ENCODE measurements around the gene IFI27L1. TPM values are rescaled to one million over a fixed set of nuclear protein-coding genes. Genes with fewer than 3 reads are reported as not detected.

IFI27L1 gene, protein sequence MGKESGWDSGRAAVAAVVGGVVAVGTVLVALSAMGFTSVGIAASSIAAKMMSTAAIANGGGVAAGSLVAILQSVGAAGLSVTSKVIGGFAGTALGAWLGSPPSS
- total RNA-seq, result 9.8 and 11.5 TPM in 2 replicates

DNA sequence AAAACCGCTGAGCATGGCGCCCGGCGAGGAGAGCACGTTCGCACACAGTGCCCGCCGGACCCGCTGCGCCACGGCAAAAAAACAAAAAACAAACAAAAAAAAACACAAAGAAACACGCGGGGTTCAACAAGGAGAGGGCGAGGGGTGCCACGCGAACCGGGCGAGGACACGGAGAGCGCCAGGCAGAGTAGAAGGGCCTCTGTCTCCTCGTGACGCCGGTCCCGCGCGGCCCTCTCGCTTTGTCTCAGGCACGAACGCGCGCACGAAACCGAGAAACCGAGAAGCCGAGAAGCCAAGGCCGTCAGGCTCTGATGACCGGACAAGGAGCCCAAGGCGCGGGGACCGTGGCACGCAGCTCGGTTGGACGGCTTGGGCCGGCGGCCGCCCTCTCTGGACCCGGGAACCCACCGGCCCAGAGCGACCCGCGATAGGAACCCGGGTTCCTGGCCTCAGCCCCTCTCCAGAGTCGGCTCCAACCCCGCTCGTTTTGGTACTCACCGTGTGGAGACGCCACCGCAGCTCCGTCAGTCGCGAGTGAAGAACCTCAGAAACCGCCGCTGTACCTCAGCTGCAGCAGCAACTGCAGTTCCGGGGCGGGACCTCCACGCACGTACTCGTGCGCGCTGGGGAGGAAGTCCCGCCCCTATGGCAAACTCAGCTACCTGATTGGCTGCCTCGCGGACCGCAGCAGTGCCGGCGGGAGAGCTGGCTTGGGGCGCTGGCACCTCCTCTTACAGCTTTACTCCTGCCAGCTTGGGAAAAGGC lies at the start of gene IFI27L1, which contains the start of gene DDX24:
Gene IFI27L1, plus strand, starts transcription at position 690 of the 765 bp plus-strand sequence. CDS start 15,628 bp downstream, outside the sequence.
Gene DDX24, minus strand, starts transcription at position 582 of the 765 bp plus-strand sequence. CDS start 1,460 bp downstream, outside the sequence.
- Histone ChIP-seq H3K79me2 (ENCODE audit: insufficient read depth, low read length) (peaks cover 80% of the 10 kb centered on the region), H3K9me3 (ENCODE audit: low read depth, low read length) (no peaks in the 10 kb centered on the region), H3K36me3 (ENCODE audit: insufficient read depth, low read length) (peaks cover 25% of the 10 kb centered on the region), H3K4me1 (ENCODE audit: insufficient read depth, low read length) (peaks cover 35% of the 10 kb centered on the region), H3K4me2 (ENCODE audit: insufficient read depth, low read length) (peak within 1 kb of the TSS; percentile 98), H3K4me3 (ENCODE audit: insufficient read depth, low read length) (peak within 1 kb of the TSS; percentile 93), H4K20me1 (ENCODE audit: insufficient read depth, low read length) (peaks cover 30% of the 10 kb centered on the region), H3K27ac (ENCODE audit: low read depth, low read length) (peak within 1 kb of the TSS; percentile 95), H2AFZ (ENCODE audit: low read length) (peak within 1 kb of the TSS; percentile 93), H3K27me3 (ENCODE audit: insufficient read depth, low read length) (no peaks in the 10 kb centered on the region)
- TF ChIP-seq, protein P1, sequence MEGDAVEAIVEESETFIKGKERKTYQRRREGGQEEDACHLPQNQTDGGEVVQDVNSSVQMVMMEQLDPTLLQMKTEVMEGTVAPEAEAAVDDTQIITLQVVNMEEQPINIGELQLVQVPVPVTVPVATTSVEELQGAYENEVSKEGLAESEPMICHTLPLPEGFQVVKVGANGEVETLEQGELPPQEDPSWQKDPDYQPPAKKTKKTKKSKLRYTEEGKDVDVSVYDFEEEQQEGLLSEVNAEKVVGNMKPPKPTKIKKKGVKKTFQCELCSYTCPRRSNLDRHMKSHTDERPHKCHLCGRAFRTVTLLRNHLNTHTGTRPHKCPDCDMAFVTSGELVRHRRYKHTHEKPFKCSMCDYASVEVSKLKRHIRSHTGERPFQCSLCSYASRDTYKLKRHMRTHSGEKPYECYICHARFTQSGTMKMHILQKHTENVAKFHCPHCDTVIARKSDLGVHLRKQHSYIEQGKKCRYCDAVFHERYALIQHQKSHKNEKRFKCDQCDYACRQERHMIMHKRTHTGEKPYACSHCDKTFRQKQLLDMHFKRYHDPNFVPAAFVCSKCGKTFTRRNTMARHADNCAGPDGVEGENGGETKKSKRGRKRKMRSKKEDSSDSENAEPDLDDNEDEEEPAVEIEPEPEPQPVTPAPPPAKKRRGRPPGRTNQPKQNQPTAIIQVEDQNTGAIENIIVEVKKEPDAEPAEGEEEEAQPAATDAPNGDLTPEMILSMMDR (IDR thresholded peaks at IDR 0.05; ENCODE audit: extremely low read depth, low read depth, low read length), result no peak
- DNase-seq (ENCODE audit: insufficient read length, low spot score, missing footprints), result peak; percentile 97

DNA sequence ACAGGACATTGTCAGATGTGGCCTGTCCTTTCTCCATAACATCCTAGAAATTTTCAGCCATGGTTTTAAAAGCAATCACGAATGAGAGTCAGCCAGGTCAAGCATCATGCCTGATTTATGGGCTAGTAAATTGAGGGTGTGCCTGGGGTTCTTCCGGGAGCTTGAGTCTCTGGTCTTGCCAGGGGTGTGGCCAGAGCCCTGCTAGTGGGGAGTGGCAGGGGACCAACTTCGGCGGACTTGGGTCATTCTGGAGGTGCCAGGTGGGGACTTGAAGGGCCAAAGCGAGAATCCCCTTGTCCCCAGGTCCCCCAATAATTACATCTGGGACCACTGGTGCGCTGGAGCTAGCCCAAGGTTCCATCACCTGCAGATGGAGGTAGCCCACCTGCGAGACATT lies 49.2 kb upstream of the IFI27L1 start:
- no peak overlapping the region for H3K4me2 ChIP-seq (ENCODE audit: insufficient read depth, low read length)
- no peaks in the 10 kb centered on the region for H3K36me3 ChIP-seq (ENCODE audit: insufficient read depth, low read length)
- no peak for DNase-seq (ENCODE audit: insufficient read length, low spot score, missing footprints)
- H3K9me3 ChIP-seq (ENCODE audit: low read depth, low read length), result no peaks in the 10 kb centered on the region
- H3K4me3 ChIP-seq (ENCODE audit: insufficient read depth, low read length), result no peak overlapping the region
- no peak overlapping the region for H2AFZ ChIP-seq (ENCODE audit: low read length)
- TF ChIP-seq, protein P1 (IDR thresholded peaks at IDR 0.05; ENCODE audit: extremely low read depth, low read depth, low read length), result no peak
- H3K27ac ChIP-seq (ENCODE audit: low read depth, low read length), result no peak overlapping the region
- no peaks in the 10 kb centered on the region for H3K4me1 ChIP-seq (ENCODE audit: insufficient read depth, low read length)
- no peaks in the 10 kb centered on the region for H3K79me2 ChIP-seq (ENCODE audit: insufficient read depth, low read length)
- peaks cover 9% of the 10 kb centered on the region for H4K20me1 ChIP-seq (ENCODE audit: insufficient read depth, low read length)
- H3K27me3 ChIP-seq (ENCODE audit: insufficient read depth, low read length), result no peaks in the 10 kb centered on the region

DNA sequence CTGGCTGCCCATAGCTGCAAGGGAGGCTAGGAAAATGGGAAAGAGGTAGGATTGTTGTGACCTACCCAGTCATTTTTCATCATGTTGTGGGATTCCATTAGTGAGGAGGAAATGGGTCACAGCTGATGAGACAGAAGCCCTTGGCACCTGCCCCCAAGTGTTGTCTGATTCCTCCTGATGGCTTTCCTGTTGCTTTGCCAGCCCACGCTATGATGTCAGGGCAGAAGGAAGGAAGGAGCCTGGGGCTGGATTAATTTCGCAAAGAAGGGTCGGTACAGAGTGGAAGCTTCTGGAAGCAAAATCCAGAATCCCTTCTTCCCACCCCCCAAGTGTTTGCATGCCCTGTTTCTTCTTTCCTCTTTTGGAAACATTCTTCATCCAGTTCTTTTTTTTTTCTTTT lies 46.2 kb upstream of the IFI27L1 start:
- H3K4me3 ChIP-seq (ENCODE audit: insufficient read depth, low read length), result no peak overlapping the region
- H3K4me2 ChIP-seq (ENCODE audit: insufficient read depth, low read length), result no peak overlapping the region
- H3K79me2 ChIP-seq (ENCODE audit: insufficient read depth, low read length), result no peaks in the 10 kb centered on the region
- no peak overlapping the region for H2AFZ ChIP-seq (ENCODE audit: low read length)
- H3K27ac ChIP-seq (ENCODE audit: low read depth, low read length), result no peak overlapping the region
- H3K36me3 ChIP-seq (ENCODE audit: insufficient read depth, low read length), result no peaks in the 10 kb centered on the region
- no peaks in the 10 kb centered on the region for H3K4me1 ChIP-seq (ENCODE audit: insufficient read depth, low read length)
- no peaks in the 10 kb centered on the region for H3K9me3 ChIP-seq (ENCODE audit: low read depth, low read length)
- TF ChIP-seq, protein P1 (IDR thresholded peaks at IDR 0.05; ENCODE audit: extremely low read depth, low read depth, low read length), result no peak
- peaks cover 8% of the 10 kb centered on the region for H4K20me1 ChIP-seq (ENCODE audit: insufficient read depth, low read length)
- no peak for DNase-seq (ENCODE audit: insufficient read length, low spot score, missing footprints)
- H3K27me3 ChIP-seq (ENCODE audit: insufficient read depth, low read length), result no peaks in the 10 kb centered on the region
